Subcutaneous preadipocyte (primary cell): ENCODE data around the gene SLC4A8. TPM values are rescaled to one million over a fixed set of nuclear protein-coding genes. Genes with fewer than 3 reads are reported as not detected.

ENCODE experiments used
- total RNA-seq: library from RNA; depleted of rRNA; stranded (reverse); fragments of >200 nt; gene quantifications from 2 replicates; pipeline ENCODE4 v1.2.3, GENCODE V29; 2012

SLC4A8 gene
- 1.5 and 2.0 TPM in 2 replicates for total RNA-seq

GRCh38 chr12:51424662-51425539 lies at the start of gene SLC4A8:
SLC4A8 (plus strand) TSS chr12:51424831; CDS start chr12:51424988, 157 bp downstream.

GRCh38 chr12:51391283-51392123 lies 33.1 kb upstream of the SLC4A8 start, which contains the start of gene GALNT6:
GALNT6 (minus strand) TSS chr12:51391406; CDS start chr12:51379781, 11,625 bp downstream.

Other genes starting within 250 kb of the SLC4A8 start
- gene POU6F1, start 206.8 kb upstream of the SLC4A8 start, total RNA-seq, result 1.8 and 2.2 TPM in 2 replicates
- gene DAZAP2, start 186.0 kb upstream of the SLC4A8 start, total RNA-seq, result 139 and 142 TPM in 2 replicates
- gene SMAGP, start 154.4 kb upstream of the SLC4A8 start, total RNA-seq, result 14.3 and 24.4 TPM in 2 replicates
- gene BIN2, start 100.7 kb upstream of the SLC4A8 start, total RNA-seq, result not detected in 2 replicates
- gene CELA1, start 78.2 kb upstream of the SLC4A8 start, total RNA-seq, result not detected in 2 replicates
- gene GALNT6, start 33.4 kb upstream of the SLC4A8 start, total RNA-seq, result 1.8 and 22.1 TPM in 2 replicates
- gene SCN8A, start 166.4 kb downstream of the SLC4A8 start, total RNA-seq, result 13.6 and 13.9 TPM in 2 replicates